ENCODE results near the gene FGD4.

GRCh38 chr12:32559434-32559833 lies 160.1 kb downstream of the FGD4 start:
- TF ChIP-seq CTCF (IDR thresholded peaks at IDR 0.05) (no peak), POLR2A (IDR thresholded peaks at IDR 0.05) (no peak)

All from body of pancreas (tissue), 4 donors.